HG03442 (cell line): Measurements from ENCODE around the gene KCTD20.

Experiments used
- ATAC-seq: cut with Tn5 transposase; IDR thresholded peaks from one replicate; pipeline ENCODE4 v1.9.1; 2021; ENCODE audit warnings: mild to moderate bottlenecking, moderate library complexity; ENCODE audit not compliant: unreplicated experiment

Gene KCTD20

GRCh38 chr6:36492092-36492491, 49.3 kb downstream of the KCTD20 start:
- no peak for ATAC-seq

- no peak for ATAC-seq
Observed at GRCh38 chr6:36492621-36493020, 49.8 kb downstream of the KCTD20 start.

- no peak for ATAC-seq
Observed at GRCh38 chr6:36493319-36493718, 50.5 kb downstream of the KCTD20 start.

DNA sequence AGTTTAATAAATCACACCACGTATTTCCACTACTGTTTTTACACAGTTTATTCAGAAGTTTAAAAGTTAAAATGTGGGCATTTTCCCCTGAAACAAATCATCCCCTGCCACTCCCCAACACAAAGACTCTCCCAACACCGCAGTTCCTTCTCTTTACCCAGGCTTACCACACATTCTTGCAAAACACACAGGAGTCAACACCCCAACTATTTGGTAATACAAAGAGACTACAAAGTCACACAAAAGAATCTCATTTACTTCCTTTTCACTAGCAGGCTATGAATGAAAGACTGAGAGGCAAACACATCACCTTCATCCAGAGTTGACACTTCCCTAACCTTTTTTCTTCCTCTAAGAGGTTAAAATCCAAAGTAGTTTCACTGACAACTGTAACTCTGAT, 51.1 kb downstream of the KCTD20 start:
- ATAC-seq: no peak

GRCh38 chr6:36495086-36495485, 52.3 kb downstream of the KCTD20 start:
- ATAC-seq: no peak

GRCh38 chr6:36499918-36500317, 57.1 kb downstream of the KCTD20 start:
- no peak for ATAC-seq

DNA sequence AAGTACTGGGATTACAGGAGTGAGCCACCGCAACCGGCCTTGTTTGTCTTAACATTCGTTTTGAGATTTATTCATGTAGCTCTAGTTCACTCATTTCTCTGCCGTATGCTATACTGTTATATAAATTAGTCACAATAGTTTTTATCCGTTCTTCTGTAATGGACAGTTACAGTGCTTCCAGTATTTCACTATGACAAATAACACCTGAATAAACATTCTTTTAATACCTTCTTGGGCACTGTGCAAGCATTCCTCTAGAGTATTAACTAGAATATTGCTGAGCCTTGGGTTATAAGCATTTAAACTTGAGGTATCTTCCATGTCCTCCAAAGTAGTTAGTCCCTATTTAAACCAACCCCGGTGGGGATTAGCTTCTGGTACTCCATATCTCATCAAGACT, 58.9 kb downstream of the KCTD20 start:
- ATAC-seq: no peak

DNA sequence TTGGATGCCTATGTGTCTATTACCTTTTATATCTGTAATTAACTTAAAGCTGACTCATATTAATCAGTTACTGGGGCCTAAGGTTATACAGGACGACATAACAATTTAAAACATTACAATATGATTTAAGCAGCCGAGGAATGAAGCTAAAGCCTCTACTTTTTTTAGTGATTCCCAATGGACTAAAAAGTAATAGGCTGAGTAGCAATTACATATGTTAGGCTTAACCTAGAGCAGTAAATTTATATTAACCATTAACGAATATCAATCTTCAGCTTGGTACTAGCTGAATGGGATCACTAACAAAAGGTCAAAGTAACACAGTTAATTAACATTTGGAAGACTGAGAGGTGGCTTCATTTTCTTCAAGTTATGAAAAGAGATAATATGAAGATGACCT, 61.4 kb downstream of the KCTD20 start:
- no peak for ATAC-seq

DNA sequence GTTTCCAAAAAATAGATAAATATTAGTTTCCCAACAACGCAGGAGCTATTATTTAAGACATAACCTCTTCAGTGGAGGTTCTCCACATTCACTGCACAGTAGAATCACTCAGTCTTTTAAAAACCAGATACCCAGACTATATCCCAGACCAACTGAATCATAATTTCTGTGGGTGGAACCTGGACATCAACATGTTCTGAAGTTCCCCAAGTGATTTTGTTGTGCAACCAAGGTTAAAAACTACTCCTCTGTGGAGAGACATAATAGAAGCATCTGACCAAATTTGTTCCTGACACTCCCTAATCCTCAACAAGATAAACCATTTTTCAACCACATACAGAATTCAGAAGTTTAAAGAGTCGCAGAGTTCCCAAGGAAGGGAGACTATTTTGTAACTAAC, 62.2 kb downstream of the KCTD20 start:
- no peak for ATAC-seq

- no peak for ATAC-seq
Observed at GRCh38 chr6:36505744-36506534, 63.1 kb downstream of the KCTD20 start.

DNA sequence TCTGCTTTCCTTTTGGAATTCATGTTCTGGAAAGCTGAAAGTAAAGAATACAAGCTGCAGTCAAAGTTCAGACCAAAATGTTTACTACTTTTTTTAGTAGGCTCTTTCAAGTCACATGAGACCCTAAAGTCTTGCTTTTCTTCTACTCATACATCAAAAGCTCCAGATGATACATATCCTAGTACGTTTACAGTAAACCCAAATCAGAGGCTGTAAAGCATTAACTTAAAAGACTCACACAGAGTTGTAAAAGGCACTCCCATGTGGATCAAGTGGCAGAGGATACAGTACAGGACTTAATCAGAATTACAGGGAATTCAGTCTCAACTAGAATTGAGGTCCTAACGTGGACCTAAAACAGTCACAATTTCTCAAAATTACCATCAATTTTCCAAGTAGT, 63.8 kb downstream of the KCTD20 start:
- no peak for ATAC-seq

DNA sequence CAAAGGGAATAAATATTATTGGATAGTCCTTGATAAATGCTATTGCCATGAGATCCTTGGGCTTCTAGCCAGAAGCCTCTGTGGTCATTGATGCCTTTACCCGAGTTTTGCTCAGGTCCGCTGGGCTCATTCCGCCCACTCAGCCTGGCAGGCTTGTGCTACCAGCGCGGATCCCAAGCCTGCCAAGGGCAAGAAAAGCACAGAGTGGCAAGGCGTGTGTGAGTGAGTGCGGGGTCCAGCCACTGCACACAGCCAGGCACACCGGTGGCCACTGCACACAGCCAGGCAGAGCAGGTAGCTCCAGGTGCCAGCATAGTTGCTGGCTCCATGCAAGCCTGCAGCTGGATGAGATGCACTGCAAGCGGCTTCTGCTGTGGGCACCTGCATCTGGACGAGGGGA, 65.7 kb downstream of the KCTD20 start:
- no peak for ATAC-seq

DNA sequence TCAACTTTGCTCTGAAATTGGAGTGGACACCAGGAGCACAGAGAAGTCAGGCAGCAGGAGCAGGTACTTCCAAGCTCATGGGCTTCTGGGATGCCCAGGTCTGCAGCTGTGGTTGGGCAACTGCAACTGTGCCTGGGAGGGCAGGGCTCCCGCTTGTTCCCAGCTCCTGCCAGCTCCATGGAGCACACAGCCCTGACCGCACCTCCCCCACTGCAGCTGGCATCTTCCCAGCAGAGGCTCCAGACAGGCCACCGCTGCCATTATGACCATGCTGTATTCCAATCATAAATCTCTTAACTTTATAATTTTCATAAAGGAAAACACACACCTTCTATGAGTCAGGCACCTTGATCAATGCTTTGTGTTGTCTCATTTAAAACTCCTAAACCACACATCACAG, 67.6 kb downstream of the KCTD20 start:
- no peak for ATAC-seq

DNA sequence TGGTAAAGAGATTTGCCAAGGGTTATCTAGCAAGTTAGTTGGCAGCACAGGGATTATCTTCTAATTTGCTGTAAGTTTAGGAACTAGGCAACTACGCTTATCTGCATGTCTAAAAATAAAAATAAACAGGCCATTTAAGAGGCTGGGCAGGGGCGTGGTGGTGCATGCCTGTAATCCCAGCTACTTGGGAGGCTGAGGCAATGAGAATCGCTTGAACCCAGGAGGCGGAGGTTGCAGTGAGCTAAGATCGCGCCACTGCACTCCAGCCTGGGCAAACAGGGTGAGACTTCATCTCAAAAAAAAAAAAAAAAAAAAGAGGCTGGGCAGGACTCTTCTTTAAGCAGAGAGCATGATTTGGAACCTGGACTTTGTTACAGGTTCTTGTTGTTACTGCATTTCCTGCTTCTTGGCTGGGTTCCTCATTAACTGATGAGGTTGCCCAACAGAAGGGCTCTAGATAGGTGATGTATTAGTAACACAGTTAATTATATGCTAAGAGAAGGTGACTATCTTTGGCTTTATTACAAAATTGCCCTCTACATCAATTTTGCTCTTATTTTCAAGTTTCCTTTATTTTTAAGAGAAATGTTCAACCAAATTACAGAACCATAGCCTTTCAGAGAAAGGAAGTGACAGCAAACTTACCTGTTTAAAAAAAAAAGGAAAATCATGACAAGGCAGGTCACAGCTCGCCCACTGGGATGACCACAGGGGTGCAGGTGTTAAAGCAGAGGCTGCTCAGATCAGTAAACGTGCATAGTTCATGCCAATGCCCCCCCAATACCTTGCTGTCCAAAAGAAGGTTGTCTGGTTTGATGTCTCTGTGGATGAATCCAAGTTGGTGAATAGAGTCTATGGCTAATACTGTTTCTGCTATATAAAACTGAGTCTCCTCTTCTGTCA, 72.0 kb downstream of the KCTD20 start:
- no peak for ATAC-seq

GRCh38 chr6:36515844-36516243, 73.0 kb downstream of the KCTD20 start:
- ATAC-seq: no peak

DNA sequence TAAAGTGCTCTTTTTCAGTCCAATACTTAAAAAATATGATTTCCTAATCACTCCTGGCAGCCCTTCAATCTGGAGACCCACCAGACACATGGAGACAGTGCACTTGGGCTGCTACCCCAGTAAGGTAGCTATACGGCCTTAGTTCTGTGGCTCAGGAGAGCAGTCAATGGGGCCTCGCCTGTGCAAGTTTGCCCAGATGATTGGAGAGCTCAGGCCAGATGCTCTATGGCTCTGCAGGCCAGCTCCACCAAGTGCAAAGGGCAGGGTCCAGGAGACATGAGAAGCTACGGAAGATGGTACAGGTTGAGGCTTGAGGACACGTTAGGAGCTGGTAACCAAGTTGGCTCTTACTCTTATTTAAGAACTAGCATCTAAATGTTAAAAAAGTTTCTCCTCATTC, 73.8 kb downstream of the KCTD20 start:
- no peak for ATAC-seq

- ATAC-seq: no peak
Observed at GRCh38 chr6:36516988-36517387, 74.2 kb downstream of the KCTD20 start.

GRCh38 chr6:36517408-36517807, 74.6 kb downstream of the KCTD20 start:
- ATAC-seq: no peak

DNA sequence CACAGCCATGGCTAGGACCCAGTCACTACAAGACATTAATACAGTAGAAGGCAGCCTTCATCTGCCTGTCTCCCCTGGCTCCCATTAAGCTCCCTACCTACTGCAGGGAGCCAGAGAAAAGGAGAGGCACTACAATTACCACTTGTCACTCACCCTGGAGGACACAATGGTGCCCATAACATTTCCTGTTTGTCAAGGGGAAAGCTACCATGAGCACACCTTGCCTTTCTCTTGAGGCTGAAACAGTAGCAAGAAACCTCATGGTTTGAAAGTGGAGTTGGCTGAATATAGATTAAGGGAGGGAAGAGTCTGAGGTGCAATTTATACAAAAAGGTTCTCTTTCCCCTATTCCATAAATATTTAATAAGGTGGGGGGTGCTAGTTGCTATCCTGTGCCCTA, 76.6 kb downstream of the KCTD20 start:
- no peak for ATAC-seq

GRCh38 chr6:36523451-36523850, 80.7 kb downstream of the KCTD20 start:
- no peak for ATAC-seq

DNA sequence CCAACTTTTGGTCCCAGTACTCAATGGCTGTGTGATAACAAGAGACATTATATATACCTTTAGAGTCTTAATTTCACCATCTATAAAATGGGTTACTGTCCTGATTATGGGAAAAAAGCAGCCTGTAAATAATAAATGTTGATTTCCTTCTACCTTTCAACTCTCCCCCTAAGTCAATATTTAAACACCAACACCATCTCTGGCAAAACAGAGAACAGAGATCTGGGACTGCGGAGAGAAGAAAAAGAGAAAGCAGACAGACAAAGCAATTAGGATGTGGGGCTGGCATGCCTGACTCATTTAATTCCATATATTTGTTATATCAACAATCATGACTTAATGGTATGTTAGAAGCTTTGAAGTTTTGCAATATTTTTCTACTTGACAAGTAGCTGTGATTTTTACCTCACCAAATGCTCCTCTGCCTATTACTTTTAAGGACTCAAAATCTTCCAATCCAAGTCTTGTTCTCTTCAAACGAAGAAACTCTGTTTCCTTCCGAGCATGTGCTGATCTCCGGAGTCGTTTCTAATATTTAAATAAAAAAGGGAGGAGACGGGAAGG, 81.2 kb downstream of the KCTD20 start:
- ATAC-seq: no peak

- ATAC-seq: no peak
Observed at GRCh38 chr6:36524871-36525270, 82.1 kb downstream of the KCTD20 start.
